ENCODE results near the gene APOC1.
"Not testable (repeated sequence)": the region's sequence is repeated elsewhere in the genome, so short reads cannot be mapped to it uniquely, and the experiment has no call there.

GRCh38 chr19:44911896-44912295, 2.5 kb upstream of the APOC1 start:
- not testable (repeated sequence) for TF ChIP-seq CTCF, POLR2A (IDR thresholded peaks at IDR 0.05)

Measured in vagina (tissue), 2 donors.